ENCODE data around the gene FAM78A. TPM values are rescaled to one million over a fixed set of nuclear protein-coding genes. Genes with fewer than 3 reads are reported as not detected.
A peak's percentile ranks its signal among the peaks of the same experiment; 100 is the strongest.

FAM78A gene, protein sequence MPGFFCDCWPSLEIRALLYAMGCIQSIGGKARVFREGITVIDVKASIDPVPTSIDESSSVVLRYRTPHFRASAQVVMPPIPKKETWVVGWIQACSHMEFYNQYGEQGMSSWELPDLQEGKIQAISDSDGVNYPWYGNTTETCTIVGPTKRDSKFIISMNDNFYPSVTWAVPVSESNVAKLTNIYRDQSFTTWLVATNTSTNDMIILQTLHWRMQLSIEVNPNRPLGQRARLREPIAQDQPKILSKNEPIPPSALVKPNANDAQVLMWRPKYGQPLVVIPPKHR
- polyA plus RNA-seq (2011; rRNA removed) (0.37 and 1.1 TPM in 2 replicates), polyA minus RNA-seq (2011; rRNA and poly(A)+ RNA removed) (0.10 and 0.85 TPM in 2 replicates)

- ChIA-PET CTCF (interaction anchor here (1.0 kb wide), 1 partner anchor 60 kb away, joined by 4 read pairs; no protein-coding TSS in a partner anchor), POLR2A (no interaction called here)
- DNase-seq (ENCODE audit: low read depth) = no peak
- no peaks in the 10 kb centered on the region for H3K36me3 ChIP-seq (ENCODE audit: control insufficient read depth, insufficient read depth, low read length)
- H3K4me3 ChIP-seq (ENCODE audit: low read depth, low read length) = peak within 1 kb of the TSS; percentile 35
- no peak for TF ChIP-seq CTCF (IDR thresholded peaks at IDR 0.05; ENCODE audit: insufficient read depth, low read depth, low read length)
- peaks cover 17% of the 10 kb centered on the region for H3K27me3 ChIP-seq (ENCODE audit: control insufficient read depth, insufficient read depth, low read length)
Measured at GRCh38 chr9:131276094-131276888, at the start of gene FAM78A. Gene FAM78A, minus strand, starts transcription at chr9:131276510. Its CDS starts 331 bp downstream, at chr9:131276179.

DNA sequence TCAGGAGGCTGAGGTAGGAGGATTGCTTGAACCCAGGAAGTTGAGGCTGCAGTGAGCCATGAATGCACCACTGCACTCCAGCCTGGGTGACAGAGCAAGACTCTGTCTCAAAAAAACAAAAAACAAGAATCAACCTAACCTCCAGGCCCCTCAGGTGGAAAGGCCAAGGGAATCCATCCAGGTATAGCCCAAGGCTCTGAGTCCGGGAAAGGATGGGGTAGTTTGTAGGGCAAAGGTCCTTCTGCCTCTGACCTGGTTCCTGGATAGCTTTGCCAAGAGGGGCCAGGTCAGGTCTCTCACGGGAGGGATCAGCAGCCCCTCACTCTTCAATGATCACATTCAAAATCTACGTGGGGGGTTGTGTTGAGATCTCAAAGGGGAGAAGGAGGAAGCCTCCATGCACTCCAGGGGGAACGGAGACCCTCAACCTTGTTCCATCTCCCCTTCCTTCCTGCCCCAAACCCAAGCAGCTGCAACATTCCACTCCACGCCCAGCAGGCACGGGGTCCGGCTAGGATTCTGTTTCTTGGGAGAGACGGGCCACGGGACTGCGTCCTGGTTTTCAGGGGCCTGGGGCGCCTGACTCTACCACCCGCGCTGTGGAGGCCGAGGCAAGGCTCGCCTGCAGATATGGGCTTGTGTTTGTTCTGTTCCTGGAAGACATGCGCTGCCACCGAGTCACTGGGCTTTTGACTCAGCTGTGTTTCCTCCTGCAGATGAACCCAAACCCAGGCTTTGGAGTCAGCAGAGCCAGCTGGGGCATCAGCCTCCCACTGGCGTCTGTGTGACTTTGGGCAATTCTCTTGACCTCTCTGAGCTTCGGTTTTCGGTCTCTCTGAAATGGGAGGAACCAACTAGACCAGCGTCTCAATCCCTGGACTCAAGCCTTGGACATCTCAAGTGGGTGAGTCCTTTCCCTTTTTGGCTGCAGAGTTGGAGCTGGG lies 48.7 kb upstream of the FAM78A start:
- CTCF ChIA-PET = interaction anchor here (0.6 to 15.0 kb wide), 6 partner anchors 10 to 623 kb away, joined by 3 to 259 read pairs (median 4); partner anchors contain the start of gene NUP214
- Histone ChIP-seq H3K27me3 (ENCODE audit: control insufficient read depth, insufficient read depth, low read length) (peaks cover 6% of the 10 kb centered on the region), H3K4me3 (ENCODE audit: low read depth, low read length) (no peak overlapping the region), H3K36me3 (ENCODE audit: control insufficient read depth, insufficient read depth, low read length) (no peaks in the 10 kb centered on the region)
- no peak for TF ChIP-seq CTCF (IDR thresholded peaks at IDR 0.05; ENCODE audit: insufficient read depth, low read depth, low read length)
- no peak for DNase-seq (ENCODE audit: low read depth)
- POLR2A ChIA-PET = no interaction called here

DNA sequence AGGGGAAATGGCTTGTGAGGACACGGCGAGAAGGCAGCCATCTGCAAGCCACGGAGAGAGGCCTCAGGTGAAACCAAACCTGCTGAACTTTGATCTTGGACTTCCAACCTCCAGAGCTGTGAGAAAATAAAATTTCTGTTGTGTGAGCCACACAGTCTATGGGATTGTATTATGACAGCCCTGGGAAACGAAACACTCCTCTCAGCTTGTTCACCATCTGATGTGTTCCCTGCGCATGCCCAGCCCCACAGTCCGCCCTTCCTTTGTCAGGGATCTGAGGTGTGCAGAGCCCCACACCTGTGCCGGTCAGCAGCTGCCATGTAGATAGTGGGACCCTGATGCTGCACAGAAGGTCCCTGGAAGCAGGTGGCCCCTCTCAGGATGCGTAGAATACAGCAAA lies 47.3 kb upstream of the FAM78A start:
- ChIA-PET POLR2A (no interaction called here), CTCF (no interaction called here)
- Histone ChIP-seq H3K27me3 (ENCODE audit: control insufficient read depth, insufficient read depth, low read length) (peaks cover 3% of the 10 kb centered on the region; the same call in 1 of the 2 replicates), H3K4me3 (ENCODE audit: low read depth, low read length) (no peak overlapping the region), H3K36me3 (ENCODE audit: control insufficient read depth, insufficient read depth, low read length) (no peaks in the 10 kb centered on the region)
- TF ChIP-seq CTCF (IDR thresholded peaks at IDR 0.05; ENCODE audit: insufficient read depth, low read depth, low read length) = no peak
- DNase-seq (ENCODE audit: low read depth) = no peak

- TF ChIP-seq CTCF (IDR thresholded peaks at IDR 0.05; ENCODE audit: insufficient read depth, low read depth, low read length) = no peak
- ChIA-PET CTCF (interaction anchor here (0.6 kb wide), 1 partner anchor 168 kb away, joined by 3 read pairs; no protein-coding TSS in a partner anchor), POLR2A (no interaction called here)
- no peak for DNase-seq (ENCODE audit: low read depth)
- Histone ChIP-seq H3K27me3 (ENCODE audit: control insufficient read depth, insufficient read depth, low read length) (peaks cover 3% of the 10 kb centered on the region; the same call in 1 of the 2 replicates), H3K4me3 (ENCODE audit: low read depth, low read length) (no peak overlapping the region), H3K36me3 (ENCODE audit: control insufficient read depth, insufficient read depth, low read length) (no peaks in the 10 kb centered on the region)
Measured at GRCh38 chr9:131320031-131320685, 43.8 kb upstream of the FAM78A start.
